ENCODE data around the gene SLC2A10.

DNA sequence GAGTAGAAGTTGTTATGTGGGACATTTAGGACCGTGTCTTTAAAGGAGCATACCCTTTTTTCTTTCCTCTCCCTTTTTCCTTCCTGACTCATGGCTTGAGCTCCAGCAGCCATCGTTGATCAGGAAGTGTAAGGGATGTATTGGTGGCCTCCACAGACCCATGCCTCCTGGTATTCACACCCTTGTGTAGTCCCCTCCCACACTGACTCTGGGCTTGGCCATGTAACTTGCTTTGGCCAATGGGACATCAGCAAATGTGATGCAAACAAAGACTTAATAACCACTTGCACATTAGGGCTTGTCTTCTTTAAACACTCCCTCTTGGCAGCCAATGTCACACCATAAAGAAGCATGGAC lies 39.2 kb upstream of the SLC2A10 start:
- TF ChIP-seq, protein P1, sequence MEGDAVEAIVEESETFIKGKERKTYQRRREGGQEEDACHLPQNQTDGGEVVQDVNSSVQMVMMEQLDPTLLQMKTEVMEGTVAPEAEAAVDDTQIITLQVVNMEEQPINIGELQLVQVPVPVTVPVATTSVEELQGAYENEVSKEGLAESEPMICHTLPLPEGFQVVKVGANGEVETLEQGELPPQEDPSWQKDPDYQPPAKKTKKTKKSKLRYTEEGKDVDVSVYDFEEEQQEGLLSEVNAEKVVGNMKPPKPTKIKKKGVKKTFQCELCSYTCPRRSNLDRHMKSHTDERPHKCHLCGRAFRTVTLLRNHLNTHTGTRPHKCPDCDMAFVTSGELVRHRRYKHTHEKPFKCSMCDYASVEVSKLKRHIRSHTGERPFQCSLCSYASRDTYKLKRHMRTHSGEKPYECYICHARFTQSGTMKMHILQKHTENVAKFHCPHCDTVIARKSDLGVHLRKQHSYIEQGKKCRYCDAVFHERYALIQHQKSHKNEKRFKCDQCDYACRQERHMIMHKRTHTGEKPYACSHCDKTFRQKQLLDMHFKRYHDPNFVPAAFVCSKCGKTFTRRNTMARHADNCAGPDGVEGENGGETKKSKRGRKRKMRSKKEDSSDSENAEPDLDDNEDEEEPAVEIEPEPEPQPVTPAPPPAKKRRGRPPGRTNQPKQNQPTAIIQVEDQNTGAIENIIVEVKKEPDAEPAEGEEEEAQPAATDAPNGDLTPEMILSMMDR (IDR thresholded peaks at IDR 0.05) = no peak
- no peak for TF ChIP-seq POLR2A (IDR thresholded peaks at IDR 0.05)

All from esophagus squamous epithelium (tissue), 4 donors.